ENCODE measurements around the gene ATP9A. TPM values are rescaled to one million over a fixed set of nuclear protein-coding genes. Genes with fewer than 3 reads are reported as not detected.

ATP9A gene
- total RNA-seq, 3 donors from 2014 or later: 54.0 to 102 (median 59.4) TPM

DNA sequence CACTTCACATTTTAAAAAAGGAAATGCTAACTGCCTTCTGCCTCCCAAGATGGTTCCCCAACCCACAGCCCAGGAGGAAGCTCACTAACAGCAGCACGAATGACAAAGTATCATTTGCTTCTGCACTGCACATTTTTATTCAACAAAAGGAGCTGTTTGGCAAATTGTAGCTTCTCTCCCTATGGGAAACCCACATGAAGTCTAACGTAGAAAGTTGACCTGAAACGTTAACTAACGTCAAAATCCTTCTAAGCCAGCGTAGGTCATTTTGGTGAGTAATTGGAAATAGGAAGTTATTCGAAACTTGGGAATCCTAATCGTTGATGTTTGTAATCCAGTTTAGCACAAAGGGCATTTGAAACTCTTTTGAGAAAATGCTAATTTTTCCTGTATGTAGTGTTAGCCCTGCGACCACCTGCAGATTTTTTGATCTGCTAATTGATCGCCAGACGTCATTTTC is 31.2 kb upstream of the ATP9A start:
- DNase-seq: no peak
- no peaks in the 10 kb centered on the region for H3K9me3 ChIP-seq
- H3K4me1 ChIP-seq (ENCODE audit: low read depth): peaks cover 10% of the 10 kb centered on the region
- intact Hi-C loops (cut with DNase I, micrococcal nuclease): no loop called here
- TF ChIP-seq, protein P1, sequence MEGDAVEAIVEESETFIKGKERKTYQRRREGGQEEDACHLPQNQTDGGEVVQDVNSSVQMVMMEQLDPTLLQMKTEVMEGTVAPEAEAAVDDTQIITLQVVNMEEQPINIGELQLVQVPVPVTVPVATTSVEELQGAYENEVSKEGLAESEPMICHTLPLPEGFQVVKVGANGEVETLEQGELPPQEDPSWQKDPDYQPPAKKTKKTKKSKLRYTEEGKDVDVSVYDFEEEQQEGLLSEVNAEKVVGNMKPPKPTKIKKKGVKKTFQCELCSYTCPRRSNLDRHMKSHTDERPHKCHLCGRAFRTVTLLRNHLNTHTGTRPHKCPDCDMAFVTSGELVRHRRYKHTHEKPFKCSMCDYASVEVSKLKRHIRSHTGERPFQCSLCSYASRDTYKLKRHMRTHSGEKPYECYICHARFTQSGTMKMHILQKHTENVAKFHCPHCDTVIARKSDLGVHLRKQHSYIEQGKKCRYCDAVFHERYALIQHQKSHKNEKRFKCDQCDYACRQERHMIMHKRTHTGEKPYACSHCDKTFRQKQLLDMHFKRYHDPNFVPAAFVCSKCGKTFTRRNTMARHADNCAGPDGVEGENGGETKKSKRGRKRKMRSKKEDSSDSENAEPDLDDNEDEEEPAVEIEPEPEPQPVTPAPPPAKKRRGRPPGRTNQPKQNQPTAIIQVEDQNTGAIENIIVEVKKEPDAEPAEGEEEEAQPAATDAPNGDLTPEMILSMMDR (IDR thresholded peaks at IDR 0.05): no peak
- H3K4me3 ChIP-seq: no peak overlapping the region
- ATAC-seq: no peak
- no peaks in the 10 kb centered on the region for H3K36me3 ChIP-seq (ENCODE audit: low read depth)

DNA sequence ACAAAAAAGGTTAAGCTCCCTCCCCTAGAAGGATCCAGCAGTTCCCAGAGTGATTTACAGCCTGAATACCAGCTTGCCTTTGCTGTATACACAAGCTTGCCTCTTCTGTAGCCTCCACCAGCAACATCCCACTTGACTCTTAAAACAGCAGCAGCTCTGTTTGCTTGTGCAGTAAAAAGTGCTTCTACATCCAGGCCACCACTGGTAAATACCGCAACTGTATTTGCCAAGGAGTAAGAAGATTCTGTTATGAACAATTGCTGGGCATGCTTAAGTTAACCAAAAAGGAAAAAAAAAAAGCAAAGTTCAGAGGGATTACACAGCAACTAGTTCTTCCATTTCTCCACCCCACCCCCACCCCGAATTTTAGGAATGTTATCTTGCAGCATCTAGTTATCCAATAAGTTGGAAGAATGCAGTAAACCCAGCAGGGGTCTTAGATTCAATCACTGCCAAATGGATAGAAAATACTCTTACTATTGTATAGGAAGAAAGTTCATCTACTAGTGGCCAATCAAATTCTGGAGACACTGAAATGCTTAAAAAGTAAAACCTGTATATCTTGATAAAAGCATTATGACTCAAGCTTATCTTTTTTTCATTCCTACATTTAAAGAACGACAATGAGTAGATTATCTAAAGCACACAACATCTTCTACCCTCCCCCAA is 29.3 kb upstream of the ATP9A start:
- H3K4me3 ChIP-seq: no peak overlapping the region
- ATAC-seq (no peak), DNase-seq (no peak)
- H3K4me1 ChIP-seq (ENCODE audit: low read depth): peaks cover 10% of the 10 kb centered on the region
- no peaks in the 10 kb centered on the region for H3K9me3 ChIP-seq
- no peaks in the 10 kb centered on the region for H3K36me3 ChIP-seq (ENCODE audit: low read depth)
- TF ChIP-seq, protein P1 (IDR thresholded peaks at IDR 0.05): no peak
- intact Hi-C loops (cut with DNase I, micrococcal nuclease): no loop called here

DNA sequence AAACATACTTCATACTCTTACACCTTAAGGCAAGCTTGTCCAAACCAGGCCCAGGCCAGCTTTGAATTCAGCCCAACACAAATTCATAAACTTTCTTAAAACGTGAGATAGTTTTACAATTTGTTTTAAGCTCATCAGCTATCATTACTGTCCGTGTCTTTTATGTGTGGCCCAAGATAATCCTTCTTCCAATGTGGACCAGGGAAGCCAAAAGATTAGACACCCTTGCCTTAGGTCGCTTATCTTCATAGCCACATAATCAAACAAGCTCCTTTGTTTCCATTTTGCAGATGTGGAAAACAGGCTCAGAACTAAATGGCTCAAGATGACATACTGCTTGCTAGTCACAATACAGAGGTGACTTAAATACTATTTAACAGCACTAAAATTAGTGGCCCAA is 28.1 kb upstream of the ATP9A start:
- Histone ChIP-seq H3K9me3 (no peaks in the 10 kb centered on the region), H3K4me3 (no peak overlapping the region), H3K4me1 (ENCODE audit: low read depth) (peaks cover 10% of the 10 kb centered on the region), H3K36me3 (ENCODE audit: low read depth) (no peaks in the 10 kb centered on the region)
- TF ChIP-seq, protein P1 (IDR thresholded peaks at IDR 0.05): no peak
- DNase-seq: no peak
- ATAC-seq: no peak
- intact Hi-C loops (cut with DNase I, micrococcal nuclease): no loop called here

DNA sequence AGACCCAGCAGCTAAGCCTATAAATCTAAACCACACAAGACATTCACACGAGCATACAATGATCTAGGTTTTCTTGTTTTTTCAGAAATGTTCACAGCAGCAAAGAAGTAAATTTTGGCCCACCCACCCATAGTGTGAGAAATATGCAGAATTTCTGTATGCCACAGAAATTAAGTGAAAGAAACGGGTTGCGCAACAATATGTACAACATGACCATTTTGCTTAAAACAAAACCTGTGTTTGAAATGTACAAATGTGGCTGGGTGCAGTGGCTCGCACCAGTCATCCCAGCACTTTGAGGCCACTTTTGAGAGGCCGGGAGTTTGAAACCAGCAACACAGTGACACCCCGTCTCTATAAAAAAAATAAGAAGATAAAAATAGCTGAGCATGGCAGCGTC is 24.8 kb upstream of the ATP9A start:
- Histone ChIP-seq H3K9me3 (no peaks in the 10 kb centered on the region), H3K4me3 (no peak overlapping the region), H3K36me3 (ENCODE audit: low read depth) (no peaks in the 10 kb centered on the region), H3K4me1 (ENCODE audit: low read depth) (no peaks in the 10 kb centered on the region)
- intact Hi-C loops (cut with DNase I, micrococcal nuclease): no loop called here
- ATAC-seq (no peak), DNase-seq (no peak)
- TF ChIP-seq, protein P1 (IDR thresholded peaks at IDR 0.05): no peak

DNA sequence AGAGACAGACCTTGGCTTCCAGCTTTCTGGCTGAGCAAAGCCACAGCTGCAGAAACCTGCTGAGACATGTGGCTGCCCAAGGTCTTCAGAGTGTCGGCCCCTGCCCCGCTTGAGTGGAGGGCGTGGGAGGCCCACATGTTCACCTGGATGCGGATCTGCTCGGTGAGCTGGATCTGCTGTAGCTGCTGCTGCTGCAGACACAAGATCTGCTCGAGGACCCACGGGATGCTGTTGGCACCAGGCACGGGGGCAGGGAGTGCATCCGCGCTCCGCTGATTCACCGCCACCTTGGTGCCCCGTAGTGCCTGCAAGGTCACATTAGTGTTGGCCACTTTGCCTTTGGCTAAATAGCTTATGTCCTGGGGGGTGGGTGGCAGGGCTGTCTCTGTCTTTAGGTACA is 23.4 kb upstream of the ATP9A start:
- TF ChIP-seq, protein P1 (IDR thresholded peaks at IDR 0.05): no peak
- DNase-seq (no peak), ATAC-seq (no peak)
- Histone ChIP-seq H3K4me3 (no peak overlapping the region), H3K4me1 (ENCODE audit: low read depth) (no peaks in the 10 kb centered on the region), H3K9me3 (no peaks in the 10 kb centered on the region), H3K36me3 (ENCODE audit: low read depth) (no peaks in the 10 kb centered on the region)
- intact Hi-C loops (cut with DNase I, micrococcal nuclease): no loop called here

DNA sequence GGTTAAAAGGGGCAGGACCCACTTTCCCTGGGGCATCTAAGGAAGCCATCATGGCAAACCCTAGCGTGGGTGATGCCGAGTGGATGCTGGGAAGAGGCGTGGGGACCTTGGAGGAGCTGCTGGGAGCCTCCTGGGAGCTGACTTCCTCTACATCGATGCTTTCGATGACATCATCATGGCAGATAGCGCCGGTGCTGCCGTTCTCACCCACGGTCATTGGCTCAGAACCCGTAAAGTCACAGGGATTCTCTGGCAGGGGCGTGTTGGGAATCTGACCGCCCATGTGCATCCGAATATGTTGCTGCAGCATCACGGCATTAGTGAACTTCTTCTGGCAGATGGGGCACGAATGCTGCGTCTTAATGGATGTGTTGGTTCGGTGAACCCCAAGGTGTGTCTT is 22.1 kb upstream of the ATP9A start:
- Histone ChIP-seq H3K4me1 (ENCODE audit: low read depth) (no peaks in the 10 kb centered on the region), H3K9me3 (no peaks in the 10 kb centered on the region), H3K36me3 (ENCODE audit: low read depth) (no peaks in the 10 kb centered on the region), H3K4me3 (no peak overlapping the region)
- intact Hi-C loops (cut with DNase I, micrococcal nuclease): no loop called here
- ATAC-seq (no peak), DNase-seq (no peak)
- TF ChIP-seq, protein P1 (IDR thresholded peaks at IDR 0.05): no peak
